ENCODE results near the gene C1QTNF6.
"Not testable (repeated sequence)": the region's sequence is repeated elsewhere in the genome, so short reads cannot be mapped to it uniquely, and the experiment has no call there.

C1QTNF6 gene

GRCh38 chr22:37175414-37176281 lies 12.4 kb downstream of the C1QTNF6 start:
- no peak for DNase-seq

GRCh38 chr22:37174964-37175363 lies 13.1 kb downstream of the C1QTNF6 start:
- no peak for DNase-seq

- DNase-seq, result no peak
Observed at GRCh38 chr22:37173709-37174108, 14.3 kb downstream of the C1QTNF6 start.

- no peak for DNase-seq
Observed at GRCh38 chr22:37172266-37173245, 15.5 kb downstream of the C1QTNF6 start.

- DNase-seq, result no peak
Observed at GRCh38 chr22:37171662-37172061, 16.4 kb downstream of the C1QTNF6 start.

GRCh38 chr22:37170689-37171405 lies 17.2 kb downstream of the C1QTNF6 start:
- DNase-seq, result not testable (repeated sequence)

- DNase-seq, result no peak
Observed at GRCh38 chr22:37169947-37170688, 17.9 kb downstream of the C1QTNF6 start.

GRCh38 chr22:37169406-37169805 lies 18.6 kb downstream of the C1QTNF6 start:
- DNase-seq, result no peak

- DNase-seq, result no peak
Observed at GRCh38 chr22:37167981-37168647, 19.9 kb downstream of the C1QTNF6 start.

GRCh38 chr22:37167176-37167980 lies 20.7 kb downstream of the C1QTNF6 start:
- DNase-seq, result no peak

GRCh38 chr22:37166675-37167066 lies 21.4 kb downstream of the C1QTNF6 start:
- peak; percentile 86 for DNase-seq

GRCh38 chr22:37165940-37166674 lies 21.9 kb downstream of the C1QTNF6 start:
- DNase-seq, result no peak

GRCh38 chr22:37165066-37165465 lies 23.0 kb downstream of the C1QTNF6 start:
- no peak for DNase-seq

- no peak for DNase-seq
Observed at GRCh38 chr22:37164505-37164887, 23.6 kb downstream of the C1QTNF6 start.

- peak; percentile 74 for DNase-seq
Observed at GRCh38 chr22:37163575-37164504, 24.2 kb downstream of the C1QTNF6 start.

- no peak for DNase-seq
Observed at GRCh38 chr22:37163096-37163489, 25.0 kb downstream of the C1QTNF6 start.

- DNase-seq, result peak; percentile 84
Observed at GRCh38 chr22:37162221-37163095, 25.6 kb downstream of the C1QTNF6 start.

GRCh38 chr22:37161443-37161842 lies 26.6 kb downstream of the C1QTNF6 start:
- no peak for DNase-seq
